Raji (cell line): Measurements from ENCODE around the gene HS3ST6.

ENCODE experiments used
- POLR2A ChIP-seq: IDR thresholded peaks from 2 replicates; pipeline ENCODE4 v1.6.1; 2011; ENCODE audit warnings: low read depth, low read length, control low read depth; ENCODE audit not compliant: insufficient read depth

Gene HS3ST6

GRCh38 chr16:1933097-1933661, 15.0 kb upstream of the HS3ST6 start:
- TF ChIP-seq POLR2A = no peak

GRCh38 chr16:1932050-1933028, 14.1 kb upstream of the HS3ST6 start:
- TF ChIP-seq POLR2A = no peak

GRCh38 chr16:1930338-1930720, 12.1 kb upstream of the HS3ST6 start:
- no peak for TF ChIP-seq POLR2A

GRCh38 chr16:1929578-1930337, 11.5 kb upstream of the HS3ST6 start:
- TF ChIP-seq POLR2A = peak; percentile 53; the same call in 1 of the 2 replicates

GRCh38 chr16:1929105-1929504, 10.9 kb upstream of the HS3ST6 start:
- TF ChIP-seq POLR2A = no peak

GRCh38 chr16:1926271-1926670, 8.1 kb upstream of the HS3ST6 start:
- TF ChIP-seq POLR2A = no peak

- no peak for TF ChIP-seq POLR2A
Observed at GRCh38 chr16:1924095-1924494, 5.9 kb upstream of the HS3ST6 start.

GRCh38 chr16:1923299-1924034, 5.3 kb upstream of the HS3ST6 start:
- no peak for TF ChIP-seq POLR2A

- no peak for TF ChIP-seq POLR2A
Observed at GRCh38 chr16:1922357-1922756, 4.1 kb upstream of the HS3ST6 start.

- no peak for TF ChIP-seq POLR2A
Observed at GRCh38 chr16:1920727-1921171, 2.5 kb upstream of the HS3ST6 start.

- no peak for TF ChIP-seq POLR2A
Observed at GRCh38 chr16:1919327-1919998, 1.2 kb upstream of the HS3ST6 start.

- TF ChIP-seq POLR2A = no peak
Observed at GRCh38 chr16:1917665-1918350, 407 bp downstream of the HS3ST6 start.

- TF ChIP-seq POLR2A = no peak
Observed at GRCh38 chr16:1917056-1917664, 1.1 kb downstream of the HS3ST6 start.
